ENCODE measurements around the gene MYBPH. TPM values are rescaled to one million over a fixed set of nuclear protein-coding genes. Genes with fewer than 3 reads are reported as not detected.

The MYBPH gene
- total RNA-seq, 2 donors from 2014 or later: not detected

DNA sequence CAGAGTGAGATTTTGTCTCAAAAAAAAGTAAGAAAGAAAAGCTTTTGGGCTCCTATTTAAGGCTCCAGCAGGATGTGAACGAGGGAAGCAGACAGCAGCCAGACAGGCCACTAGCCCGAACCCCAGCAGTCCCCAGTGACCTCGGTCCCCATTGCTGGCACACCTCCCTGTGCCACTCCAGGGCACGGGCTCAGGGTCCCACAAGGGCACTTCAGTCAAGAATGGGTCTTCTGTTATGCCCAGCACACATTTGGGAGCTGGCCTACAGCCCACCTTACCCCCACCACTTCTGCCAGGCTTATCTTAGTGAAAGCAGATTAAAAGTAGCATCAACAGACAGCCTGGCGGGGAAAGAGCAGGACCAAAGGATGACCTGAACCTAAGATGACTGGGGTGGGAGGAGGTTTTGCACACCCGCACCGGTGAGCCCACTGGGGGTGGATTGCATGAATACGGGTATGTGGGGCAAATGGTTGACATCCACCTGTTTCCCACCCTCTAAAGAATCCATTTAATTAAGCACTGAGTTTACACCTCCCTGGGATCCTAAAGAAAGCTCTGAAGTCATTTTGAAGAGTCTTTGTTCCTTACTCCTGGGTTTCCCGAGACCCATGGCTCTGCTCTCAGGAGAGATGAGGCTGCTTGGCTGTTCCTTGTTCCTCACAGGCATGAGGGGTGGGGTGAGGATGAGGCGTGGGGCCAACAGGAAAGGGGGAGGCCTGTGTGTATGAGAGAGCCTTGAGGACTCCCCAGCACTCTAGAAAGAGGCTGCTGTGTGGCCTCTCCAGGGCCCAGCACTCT lies 6.2 kb upstream of the MYBPH start:
- DNase-seq: no peak
- Mint-ChIP-seq H3K4me1 (peaks cover 6% of the 10 kb centered on the region), H3K27me3 (peaks cover 45% of the 10 kb centered on the region), H3K36me3 (ENCODE audit: low read depth) (peaks cover 2% of the 10 kb centered on the region), H3K4me3 (no peak overlapping the region), H3K27ac (no peak overlapping the region)
- ATAC-seq: no peak
- no peaks in the 10 kb centered on the region for H3K9me3 ChIP-seq (ENCODE audit: control insufficient read depth, low read length, poor library complexity, severe bottlenecking)

DNA sequence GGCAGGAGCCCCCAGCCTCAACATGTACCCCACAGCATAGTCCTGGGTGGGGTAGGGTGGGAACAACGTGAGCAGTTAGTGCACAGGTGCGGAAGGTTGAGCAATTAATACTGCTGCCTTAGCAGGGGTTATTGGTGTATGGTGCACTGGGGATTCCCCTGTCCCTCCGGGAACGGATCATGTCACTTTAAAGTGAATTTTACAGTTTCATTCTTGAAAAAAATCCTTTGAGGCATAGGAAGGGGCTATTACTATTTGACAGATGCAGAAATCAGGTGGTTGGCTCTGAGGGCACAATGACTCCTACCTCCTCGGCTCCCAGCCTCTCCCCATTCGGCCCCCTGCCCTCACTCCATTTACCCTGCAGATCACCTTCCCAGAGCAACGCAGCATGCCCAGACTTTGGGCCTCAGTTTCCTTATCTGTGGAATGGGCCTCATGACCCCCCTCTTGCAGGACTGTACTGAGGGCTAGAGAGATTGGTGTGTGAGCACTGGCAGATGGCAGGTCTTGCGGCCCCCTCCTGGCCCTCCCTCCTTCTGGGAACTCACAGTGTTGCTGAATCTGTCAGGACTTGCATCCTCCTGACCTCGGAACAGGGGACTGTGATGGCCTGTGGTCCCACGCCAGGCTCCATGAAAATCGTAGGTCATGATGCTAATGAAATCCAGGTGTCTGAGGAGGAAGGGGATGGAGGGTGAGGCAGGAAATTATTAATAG lies 5.1 kb upstream of the MYBPH start:
- Mint-ChIP-seq H3K27ac (no peak overlapping the region), H3K4me3 (no peak overlapping the region), H3K27me3 (peaks cover 41% of the 10 kb centered on the region), H3K36me3 (ENCODE audit: low read depth) (no peaks in the 10 kb centered on the region), H3K4me1 (peaks cover 2% of the 10 kb centered on the region)
- H3K9me3 ChIP-seq (ENCODE audit: control insufficient read depth, low read length, poor library complexity, severe bottlenecking): no peaks in the 10 kb centered on the region
- DNase-seq (no peak), ATAC-seq (no peak)

DNA sequence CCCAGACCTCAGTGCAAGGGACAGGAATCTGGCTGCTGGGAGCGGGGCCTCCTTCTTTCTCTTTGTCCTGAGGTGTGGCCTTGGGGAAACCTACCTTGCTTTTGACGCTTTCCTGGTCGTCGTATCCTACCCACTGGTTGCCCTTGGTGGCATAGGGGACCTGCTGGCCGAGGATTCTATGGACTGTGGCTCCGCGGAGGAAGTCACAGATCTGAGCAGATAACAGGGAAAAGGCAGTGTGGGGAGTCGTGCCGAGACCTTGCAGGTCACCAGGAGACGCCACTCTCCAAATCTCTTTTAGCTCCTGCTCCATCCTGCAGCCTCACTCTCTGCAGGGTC lies 4.0 kb upstream of the MYBPH start:
- H3K4me1 Mint-ChIP-seq: peaks cover 2% of the 10 kb centered on the region

DNA sequence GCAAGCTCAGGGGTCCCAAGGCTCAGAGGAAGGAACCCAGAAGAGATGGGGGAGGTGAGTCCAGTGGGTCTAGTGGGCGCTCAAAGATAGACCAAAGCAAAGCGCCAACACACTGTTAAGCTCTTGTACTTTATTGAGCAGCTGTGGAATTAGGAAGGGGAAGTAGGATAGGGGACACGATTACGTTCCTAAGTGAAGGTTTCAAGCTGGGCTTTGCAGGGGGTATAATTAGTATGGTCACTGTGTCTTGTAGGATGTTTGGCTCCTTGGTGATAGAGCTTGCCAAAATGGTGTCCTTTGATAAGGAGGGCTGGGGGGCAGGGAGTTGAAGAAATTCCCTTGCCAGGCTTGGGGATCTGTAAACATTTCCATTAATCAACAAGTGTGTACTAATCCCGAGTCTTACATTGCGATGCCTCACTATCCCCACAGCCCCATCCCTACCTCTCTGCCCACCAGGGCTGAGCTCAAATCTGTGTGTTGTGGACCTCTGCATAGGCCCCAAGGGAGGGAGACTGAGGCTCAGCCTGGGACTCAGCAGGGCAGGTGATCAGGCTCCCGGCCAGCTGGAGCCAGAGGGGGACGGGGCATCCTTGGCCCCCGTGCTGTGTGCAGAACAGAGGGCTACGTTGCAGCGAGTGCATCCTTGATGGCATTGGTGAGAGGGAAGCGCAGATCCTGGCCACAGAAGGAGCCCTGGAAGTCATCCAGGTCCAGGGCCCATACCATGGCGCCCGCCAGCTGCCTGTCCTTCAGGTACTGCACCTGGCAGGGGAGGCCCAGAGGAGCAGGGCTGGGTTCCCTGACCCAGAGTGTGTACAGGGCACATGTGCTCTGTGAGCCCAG lies 3.4 kb upstream of the MYBPH start:
- no peak for ATAC-seq
- Mint-ChIP-seq H3K27ac (no peak overlapping the region), H3K4me3 (no peak overlapping the region), H3K36me3 (ENCODE audit: low read depth) (no peaks in the 10 kb centered on the region), H3K4me1 (peaks cover 2% of the 10 kb centered on the region), H3K27me3 (peaks cover 29% of the 10 kb centered on the region)
- H3K9me3 ChIP-seq (ENCODE audit: control insufficient read depth, low read length, poor library complexity, severe bottlenecking): no peaks in the 10 kb centered on the region
- no peak for DNase-seq

More for the DNA sequence above, 4.0 kb upstream of the MYBPH start:
- H3K9me3 ChIP-seq (ENCODE audit: control insufficient read depth, low read length, poor library complexity, severe bottlenecking): no peaks in the 10 kb centered on the region
- Mint-ChIP-seq H3K4me3 (no peak overlapping the region), H3K27me3 (peaks cover 31% of the 10 kb centered on the region), H3K27ac (no peak overlapping the region), H3K36me3 (ENCODE audit: low read depth) (no peaks in the 10 kb centered on the region)
- DNase-seq (no peak), ATAC-seq (no peak)

DNA sequence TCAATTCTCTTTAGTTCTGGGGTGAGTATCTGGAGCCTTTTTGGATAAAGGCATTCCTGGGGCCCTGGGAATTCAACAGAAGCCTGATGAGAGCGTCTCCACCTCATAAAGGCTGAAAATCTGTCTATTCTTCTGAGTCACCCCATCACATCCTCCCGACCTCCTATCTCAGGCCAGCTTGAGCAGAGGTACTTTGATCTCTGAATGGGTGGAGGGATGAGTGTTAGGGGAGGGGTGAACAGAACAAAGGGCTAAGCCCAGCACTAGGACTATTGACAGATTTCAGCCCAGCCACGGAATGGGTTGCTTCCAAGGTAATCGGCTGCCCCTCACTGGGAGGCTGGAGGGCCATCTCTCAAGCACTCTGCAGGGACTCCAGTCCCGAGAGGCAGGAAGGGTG lies 2.5 kb upstream of the MYBPH start:
- Mint-ChIP-seq H3K4me1 (peaks cover 2% of the 10 kb centered on the region), H3K27ac (no peak overlapping the region), H3K36me3 (ENCODE audit: low read depth) (no peaks in the 10 kb centered on the region), H3K27me3 (peaks cover 29% of the 10 kb centered on the region), H3K4me3 (no peak overlapping the region)
- ATAC-seq: no peak
- no peak for DNase-seq
- H3K9me3 ChIP-seq (ENCODE audit: control insufficient read depth, low read length, poor library complexity, severe bottlenecking): no peaks in the 10 kb centered on the region

DNA sequence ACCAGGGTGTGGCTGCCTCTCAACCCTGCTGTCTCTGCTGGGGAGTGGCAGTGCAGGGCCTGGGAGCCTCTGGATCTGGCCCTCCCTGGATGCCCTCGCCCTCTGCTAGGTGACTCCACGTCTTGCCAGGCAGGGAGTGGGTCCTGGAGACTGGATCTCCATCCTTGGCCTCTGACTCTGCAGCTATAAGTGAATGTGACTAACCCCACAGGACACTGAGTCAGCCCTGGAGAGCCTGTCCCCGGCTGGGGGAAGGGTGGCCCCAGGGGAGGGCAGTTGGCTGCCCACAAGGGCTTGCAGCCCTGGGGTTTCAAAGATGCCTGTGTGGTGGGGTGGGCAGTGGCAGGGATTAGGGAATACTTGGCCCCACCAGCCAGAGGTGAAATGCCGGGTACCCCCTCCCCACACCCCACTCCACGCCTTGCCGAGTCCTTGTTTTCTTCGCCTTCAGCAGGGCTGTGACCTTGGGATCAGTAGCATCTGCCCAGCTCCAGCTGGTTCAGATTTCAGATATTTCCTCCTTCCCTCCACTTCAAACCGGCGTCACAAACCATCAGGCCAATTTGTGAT lies 1.9 kb upstream of the MYBPH start:
- DNase-seq: no peak
- no peak for ATAC-seq
- Mint-ChIP-seq H3K36me3 (ENCODE audit: low read depth) (no peaks in the 10 kb centered on the region), H3K4me1 (peaks cover 2% of the 10 kb centered on the region), H3K27ac (no peak overlapping the region), H3K4me3 (no peak overlapping the region), H3K27me3 (peaks cover 29% of the 10 kb centered on the region)
- no peaks in the 10 kb centered on the region for H3K9me3 ChIP-seq (ENCODE audit: control insufficient read depth, low read length, poor library complexity, severe bottlenecking)

DNA sequence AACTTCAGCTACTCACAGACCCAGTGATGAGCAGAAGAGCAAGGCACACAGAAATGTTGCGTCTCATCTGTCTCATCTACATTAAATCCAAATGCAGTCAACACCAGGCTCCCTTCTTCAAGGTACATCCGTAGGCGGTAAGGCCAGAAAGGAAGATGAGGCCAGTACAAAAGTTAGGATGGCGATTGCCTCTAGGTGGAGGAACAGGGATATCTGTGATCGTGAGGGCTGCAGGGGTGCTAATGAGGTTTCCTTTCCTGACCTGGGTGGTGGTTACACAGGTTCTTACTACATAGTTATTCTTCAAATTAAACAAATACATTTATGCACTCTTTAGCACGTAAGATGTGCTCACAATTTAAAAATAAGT lies 1.4 kb upstream of the MYBPH start:
- no peak for DNase-seq
- H3K9me3 ChIP-seq (ENCODE audit: control insufficient read depth, low read length, poor library complexity, severe bottlenecking): no peaks in the 10 kb centered on the region
- H3K4me3 Mint-ChIP-seq: no peak overlapping the region
- H3K27ac Mint-ChIP-seq: no peak overlapping the region
- peaks cover 29% of the 10 kb centered on the region for H3K27me3 Mint-ChIP-seq
- peaks cover 2% of the 10 kb centered on the region for H3K4me1 Mint-ChIP-seq
- no peak for ATAC-seq
- no peaks in the 10 kb centered on the region for H3K36me3 Mint-ChIP-seq (ENCODE audit: low read depth)

DNA sequence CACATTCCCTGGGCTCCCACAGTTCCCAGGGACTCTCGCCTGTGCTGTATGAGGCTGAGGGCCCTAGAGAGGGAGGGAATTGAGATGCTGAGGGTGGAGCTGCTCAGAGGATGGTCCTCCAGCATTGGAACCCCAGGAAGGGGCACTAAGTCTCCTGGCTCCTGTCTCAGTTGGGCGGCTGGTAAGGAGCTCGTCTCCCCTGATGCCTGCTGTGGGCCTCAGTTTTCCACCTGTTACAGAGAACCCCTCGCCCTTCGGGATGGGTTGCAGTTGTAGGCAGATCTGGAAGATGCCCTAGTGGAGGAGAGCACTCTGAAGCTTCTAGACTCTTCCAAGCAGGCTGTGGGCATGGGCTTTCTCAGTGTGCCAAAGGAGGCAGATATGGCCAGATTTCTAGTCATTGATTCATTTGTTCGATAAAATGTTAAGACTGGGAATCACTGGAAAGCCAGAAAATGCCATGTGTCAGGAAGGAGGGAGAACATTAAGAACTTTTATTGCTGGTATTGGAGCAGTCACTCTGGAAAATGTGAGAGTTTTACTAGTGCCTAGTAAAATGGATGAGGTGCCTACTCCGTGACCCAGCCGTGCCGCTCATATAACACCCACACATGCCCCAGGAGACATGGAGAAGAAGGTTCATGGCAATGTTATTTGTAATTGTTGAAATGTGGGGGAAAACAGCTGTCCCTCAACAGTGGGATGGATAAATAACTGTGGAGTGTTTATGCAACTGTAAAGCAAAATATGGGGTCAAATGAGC lies 828 bp upstream of the MYBPH start:
- DNase-seq: no peak
- H3K27ac Mint-ChIP-seq: no peak overlapping the region
- no peak overlapping the region for H3K4me3 Mint-ChIP-seq
- H3K36me3 Mint-ChIP-seq (ENCODE audit: low read depth): no peaks in the 10 kb centered on the region
- H3K9me3 ChIP-seq (ENCODE audit: control insufficient read depth, low read length, poor library complexity, severe bottlenecking): no peaks in the 10 kb centered on the region
- ATAC-seq: no peak
- peaks cover 2% of the 10 kb centered on the region for H3K4me1 Mint-ChIP-seq
- peaks cover 29% of the 10 kb centered on the region for H3K27me3 Mint-ChIP-seq

DNA sequence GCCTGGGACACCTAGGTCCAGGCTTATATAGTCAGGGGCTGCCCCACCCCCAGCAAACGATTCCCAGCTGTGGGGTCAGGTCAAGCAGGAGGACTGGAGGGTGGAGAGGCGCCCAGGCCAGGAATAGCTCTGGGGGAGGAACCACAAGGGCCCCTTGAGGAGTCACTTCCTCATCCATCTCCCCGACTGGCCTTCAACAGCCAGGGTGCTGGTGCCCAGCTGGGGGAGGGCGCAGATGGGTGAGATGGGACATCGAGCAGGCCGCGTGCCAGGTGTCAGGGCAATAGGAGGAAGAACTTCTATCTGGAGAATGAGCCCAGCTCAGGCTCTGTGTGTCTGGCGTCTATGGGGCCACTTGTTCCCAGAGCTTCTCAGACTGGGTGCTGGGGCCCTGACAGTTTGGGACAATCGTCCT lies 208 bp upstream of the MYBPH start:
- DNase-seq: no peak
- H3K27me3 Mint-ChIP-seq: peaks cover 26% of the 10 kb centered on the region
- H3K36me3 Mint-ChIP-seq (ENCODE audit: low read depth): no peaks in the 10 kb centered on the region
- H3K9me3 ChIP-seq (ENCODE audit: control insufficient read depth, low read length, poor library complexity, severe bottlenecking): no peaks in the 10 kb centered on the region
- no peak for ATAC-seq
- H3K27ac Mint-ChIP-seq: no peak overlapping the region
- peaks cover 1% of the 10 kb centered on the region for H3K4me1 Mint-ChIP-seq
- H3K4me3 Mint-ChIP-seq: no peak overlapping the region

DNA sequence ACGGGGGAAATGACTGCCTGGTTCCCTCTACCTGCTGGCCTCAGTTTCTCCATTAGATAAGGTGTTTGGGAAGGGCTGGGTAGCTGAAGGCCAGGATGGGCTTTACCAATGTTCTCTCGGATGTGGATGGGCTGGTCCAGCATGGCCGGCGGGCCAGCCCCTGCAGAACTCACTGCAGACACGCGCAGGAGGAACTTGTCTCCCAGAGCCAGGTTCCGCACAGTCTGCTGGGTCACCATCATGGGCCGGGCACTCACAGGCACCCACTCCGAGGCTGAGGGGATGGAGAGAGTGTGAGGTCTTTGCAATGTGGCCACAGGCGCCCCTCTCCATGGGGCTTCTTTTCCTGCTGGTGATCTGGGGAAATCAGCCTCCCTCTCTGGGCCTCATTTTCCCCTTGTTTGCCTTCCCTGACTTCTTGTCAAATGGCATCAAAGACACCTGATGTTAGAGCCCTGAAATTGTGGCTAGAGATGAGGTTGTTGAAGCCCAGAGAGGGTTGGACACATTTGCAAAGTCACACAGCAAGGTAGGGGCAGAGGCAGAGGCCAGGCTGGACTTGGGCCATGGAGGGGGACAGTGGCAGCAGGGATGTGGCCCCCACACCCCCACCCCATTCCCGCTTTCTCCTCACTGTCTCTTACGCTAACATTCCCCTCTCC lies 1.2 kb downstream of the MYBPH start:
- Mint-ChIP-seq H3K27ac (no peak overlapping the region), H3K27me3 (peaks cover 29% of the 10 kb centered on the region), H3K4me1 (no peaks in the 10 kb centered on the region), H3K4me3 (no peak overlapping the region), H3K36me3 (ENCODE audit: low read depth) (no peaks in the 10 kb centered on the region)
- H3K9me3 ChIP-seq (ENCODE audit: control insufficient read depth, low read length, poor library complexity, severe bottlenecking): no peaks in the 10 kb centered on the region
- DNase-seq (no peak), ATAC-seq (no peak)

DNA sequence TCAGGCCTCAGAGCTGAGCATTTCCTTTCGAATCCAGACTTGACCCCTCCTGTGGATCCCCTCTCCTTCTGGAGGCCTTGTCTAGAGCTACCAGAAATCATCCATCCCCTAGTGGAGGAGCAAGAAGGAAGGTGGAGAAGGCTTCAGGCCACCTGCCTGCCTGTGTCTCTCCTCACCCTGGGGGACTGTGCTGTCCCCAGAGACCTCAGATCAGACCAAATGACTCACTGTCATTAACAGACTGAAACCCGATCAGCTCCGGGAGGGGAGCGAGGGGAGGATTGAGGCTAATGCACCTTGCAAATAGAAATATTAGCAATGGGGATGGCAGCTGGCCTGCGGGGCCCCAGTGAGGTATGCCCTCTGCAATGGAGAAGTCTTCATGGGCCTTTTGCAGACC lies 2.1 kb downstream of the MYBPH start:
- Mint-ChIP-seq H3K27me3 (peaks cover 26% of the 10 kb centered on the region), H3K4me1 (no peaks in the 10 kb centered on the region), H3K27ac (no peak overlapping the region), H3K4me3 (no peak overlapping the region), H3K36me3 (ENCODE audit: low read depth) (no peaks in the 10 kb centered on the region)
- ATAC-seq (no peak), DNase-seq (no peak)
- H3K9me3 ChIP-seq (ENCODE audit: control insufficient read depth, low read length, poor library complexity, severe bottlenecking): no peaks in the 10 kb centered on the region

DNA sequence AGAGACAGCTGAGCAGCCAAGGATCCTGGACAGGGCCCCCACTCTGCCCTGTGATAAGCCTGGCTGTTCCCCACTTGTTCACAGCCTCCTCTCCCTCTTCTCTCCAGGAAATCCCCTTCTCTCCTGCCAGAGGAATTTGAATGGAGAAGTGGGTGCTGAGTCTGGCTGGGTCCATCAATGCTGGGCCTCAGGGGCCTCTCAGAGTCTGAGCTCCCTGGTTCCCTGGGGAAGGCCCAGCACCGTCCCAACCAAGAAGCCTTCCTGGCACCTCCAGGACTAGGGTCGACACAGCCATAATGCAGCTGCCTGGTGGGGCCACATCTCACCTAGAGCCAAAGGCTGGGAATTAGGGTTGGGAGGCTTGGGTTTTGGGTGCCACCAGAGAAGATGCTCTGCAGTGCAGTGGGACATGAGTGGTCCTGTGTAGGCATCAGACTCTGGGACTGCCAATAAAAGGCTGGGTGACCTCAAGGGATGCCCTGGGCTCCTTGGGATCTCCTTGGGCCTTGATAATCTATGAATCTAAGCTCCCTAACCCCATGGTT lies 2.5 kb downstream of the MYBPH start:
- H3K27me3 Mint-ChIP-seq: peaks cover 21% of the 10 kb centered on the region
- no peak overlapping the region for H3K4me3 Mint-ChIP-seq
- ATAC-seq: no peak
- no peaks in the 10 kb centered on the region for H3K36me3 Mint-ChIP-seq (ENCODE audit: low read depth)
- DNase-seq: no peak
- H3K4me1 Mint-ChIP-seq: no peaks in the 10 kb centered on the region
- no peaks in the 10 kb centered on the region for H3K9me3 ChIP-seq (ENCODE audit: control insufficient read depth, low read length, poor library complexity, severe bottlenecking)
- no peak overlapping the region for H3K27ac Mint-ChIP-seq
